G401 (cell line): Measurements from ENCODE around the gene NTN1. TPM values are rescaled to one million over a fixed set of nuclear protein-coding genes. Genes with fewer than 3 reads are reported as not detected.

Source experiments
- DNase-seq: peaks from one replicate; pipeline ENCODE4 v3.0.0-alpha.2; 2015; ENCODE audit warnings: low spot score
- in situ Hi-C: cut with HindIII; loops from 2 replicates; pipeline ENCODE4 v1.10.0; 2016; ENCODE audit warnings: low sequenced_read_pairs, mixed read lengths
- total RNA-seq: library from RNA; depleted of rRNA; stranded (reverse); fragments of >200 nt; shearing (Covaris generic); gene quantifications from 2 replicates; pipeline ENCODE4 v1.2.3, GENCODE V29; 2014

NTN1 gene
- total RNA-seq, 1 experiment from 2014 or later: not detected

DNA sequence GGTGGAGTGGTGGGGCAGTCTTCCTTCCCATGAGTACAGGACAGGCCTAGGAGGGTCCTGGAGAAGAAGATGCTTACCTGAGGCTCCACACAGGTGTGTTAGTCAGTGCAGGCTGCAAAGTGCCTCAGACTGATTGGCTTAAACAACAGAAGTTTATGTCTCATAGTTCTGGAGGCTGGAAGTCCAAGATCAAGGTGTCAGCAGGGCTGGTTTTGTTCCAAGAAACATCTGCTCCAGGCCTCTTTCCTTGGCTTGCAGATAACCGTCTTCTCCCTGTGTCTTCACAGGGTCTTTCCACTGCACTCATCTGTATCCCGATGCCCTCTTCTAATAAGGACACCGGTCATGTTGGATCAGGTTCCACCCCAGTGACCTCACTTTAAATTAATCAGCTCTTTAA lies 153.0 kb downstream of the NTN1 start:
- in situ Hi-C loops: no loop called here
- no peak for DNase-seq

- in situ Hi-C loops: no loop called here
- no peak for DNase-seq
Observed at GRCh38 chr17:9174779-9175574, 153.7 kb downstream of the NTN1 start.

DNA sequence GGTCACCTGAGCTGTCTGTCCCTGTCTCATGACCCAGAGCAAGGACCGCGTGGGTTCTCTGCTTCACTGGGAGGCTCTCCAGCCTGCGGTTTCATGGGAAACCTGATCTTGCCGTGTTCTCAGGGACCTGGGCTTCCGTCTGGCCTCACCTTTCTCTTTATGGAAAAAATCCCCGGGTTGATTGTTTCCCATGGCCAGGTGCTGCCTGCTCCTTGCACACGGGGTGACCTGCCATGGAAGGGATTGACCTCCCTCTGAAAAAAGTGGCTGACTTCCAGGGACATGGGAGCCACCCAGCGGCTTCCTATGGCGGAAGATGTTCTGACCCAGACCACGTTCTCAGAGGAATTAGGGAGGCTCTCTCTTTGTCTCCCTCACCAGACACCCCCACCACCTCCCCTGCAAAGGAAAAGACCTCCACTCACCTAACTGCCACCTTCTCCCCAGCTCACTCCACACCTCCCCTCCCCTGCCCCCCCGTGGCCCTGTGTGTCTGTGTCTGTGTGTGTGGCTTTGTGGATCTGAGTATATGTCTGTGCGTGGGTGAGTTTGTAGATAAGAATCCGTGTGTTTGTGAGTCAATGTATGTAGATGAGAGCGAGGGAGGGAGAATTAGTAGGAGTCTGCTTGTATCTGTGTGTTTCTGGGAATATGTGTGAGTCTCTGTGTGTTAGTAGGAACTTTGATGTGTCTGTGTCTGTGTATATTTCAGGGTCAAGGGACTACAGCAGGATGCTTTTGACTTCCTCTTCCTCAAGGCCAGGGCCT lies 154.6 kb downstream of the NTN1 start:
- DNase-seq: no peak
- in situ Hi-C loops: no loop called here

GRCh38 chr17:9177212-9177611 lies 155.9 kb downstream of the NTN1 start:
- in situ Hi-C loops: no loop called here

DNA sequence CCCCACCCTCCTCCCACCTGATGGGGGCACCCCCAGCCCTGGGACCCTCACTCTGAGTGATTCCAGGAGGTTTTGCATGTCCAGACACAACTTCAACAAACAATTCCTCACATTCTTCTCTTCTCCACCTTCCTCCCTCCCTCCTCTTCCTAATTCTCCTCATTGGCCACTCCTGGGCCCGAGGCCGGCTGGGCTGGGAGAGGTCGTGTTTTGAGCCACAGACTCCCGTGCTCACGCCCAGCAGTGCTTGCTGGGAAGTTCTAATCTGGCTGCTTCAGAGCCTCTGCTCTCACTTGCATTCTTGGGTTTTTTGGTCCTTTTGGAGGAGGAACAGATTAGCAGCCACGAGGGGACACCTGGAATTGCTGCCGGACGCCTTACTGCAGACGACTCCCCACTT lies 157.0 kb downstream of the NTN1 start:
- in situ Hi-C loops: no loop called here

More at GRCh38 chr17:9177212-9177611, 155.9 kb downstream of the NTN1 start:
- DNase-seq: no peak

DNA sequence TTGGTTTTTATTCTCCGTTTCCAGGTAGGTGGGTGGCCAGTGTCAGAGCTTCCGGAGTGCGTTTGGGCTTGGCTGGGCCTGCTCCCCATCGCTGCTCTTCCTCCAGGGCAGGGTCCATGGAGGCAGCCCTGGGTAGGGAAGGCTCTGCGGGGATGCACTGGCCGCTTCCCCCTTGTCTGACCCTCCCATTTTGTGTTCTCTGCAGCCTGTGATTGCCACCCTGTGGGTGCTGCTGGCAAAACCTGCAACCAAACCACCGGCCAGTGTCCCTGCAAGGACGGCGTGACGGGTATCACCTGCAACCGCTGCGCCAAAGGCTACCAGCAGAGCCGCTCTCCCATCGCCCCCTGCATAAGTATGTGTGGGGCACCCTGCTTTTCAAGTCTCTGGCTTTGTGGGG lies 158.3 kb downstream of the NTN1 start:
- no peak for DNase-seq
- in situ Hi-C loops: no loop called here

More for the DNA sequence above, 157.0 kb downstream of the NTN1 start:
- no peak for DNase-seq

GRCh38 chr17:9181640-9182039 lies 160.3 kb downstream of the NTN1 start:
- in situ Hi-C loops: no loop called here
- DNase-seq: no peak

DNA sequence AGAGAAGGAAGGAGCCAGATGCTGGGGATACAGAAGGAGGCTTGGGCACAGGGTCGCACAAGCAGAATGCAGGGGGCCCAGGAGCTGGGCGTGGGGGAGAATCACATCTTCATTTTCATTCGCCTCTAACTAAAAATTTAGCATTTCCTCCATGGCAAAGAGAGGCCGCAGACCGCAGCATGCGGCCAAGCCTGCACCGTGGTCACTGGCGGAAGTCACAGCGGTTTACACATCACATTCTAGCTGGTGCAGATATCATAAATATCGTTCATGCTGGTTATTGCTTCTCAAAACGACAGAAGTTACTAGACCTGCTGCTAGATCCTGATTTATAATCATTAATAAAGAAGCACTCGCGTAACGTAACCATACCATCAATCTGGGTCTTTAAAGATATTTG lies 162.0 kb downstream of the NTN1 start:
- in situ Hi-C loops: no loop called here

GRCh38 chr17:9185142-9185541 lies 163.8 kb downstream of the NTN1 start:
- in situ Hi-C loops: no loop called here

More for the DNA sequence above, 162.0 kb downstream of the NTN1 start:
- no peak for DNase-seq

DNA sequence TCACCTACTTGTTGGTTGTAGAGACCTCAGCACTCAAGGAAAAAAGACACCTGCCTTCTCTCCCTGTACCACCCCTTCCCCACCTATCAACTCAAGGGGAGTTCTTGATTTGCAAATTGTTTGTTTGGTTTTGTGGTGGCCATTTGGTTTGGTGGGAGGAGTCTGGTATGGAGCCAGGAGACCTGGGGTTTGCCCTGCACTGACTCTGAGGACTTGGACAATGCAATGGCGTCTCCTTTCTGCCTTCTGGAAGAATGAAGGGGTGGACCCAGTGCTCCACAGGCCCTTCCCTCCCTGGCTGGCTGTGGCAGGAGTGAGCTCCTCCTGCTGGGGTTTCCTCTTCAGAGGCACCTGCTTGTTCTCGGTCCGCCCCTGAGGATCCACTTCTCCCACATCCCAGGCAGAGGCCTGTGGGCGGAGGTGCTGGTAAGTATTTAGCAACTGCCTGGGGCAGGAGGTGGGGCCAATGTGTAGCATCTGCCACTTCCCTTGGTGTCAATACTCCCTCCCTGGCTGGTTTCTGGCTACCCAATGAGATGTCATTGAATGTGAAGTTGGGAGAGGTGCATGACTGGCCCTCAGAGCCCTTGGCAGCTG lies 164.5 kb downstream of the NTN1 start:
- no peak for DNase-seq
- in situ Hi-C loops: no loop called here

More at GRCh38 chr17:9185142-9185541, 163.8 kb downstream of the NTN1 start:
- DNase-seq: no peak

DNA sequence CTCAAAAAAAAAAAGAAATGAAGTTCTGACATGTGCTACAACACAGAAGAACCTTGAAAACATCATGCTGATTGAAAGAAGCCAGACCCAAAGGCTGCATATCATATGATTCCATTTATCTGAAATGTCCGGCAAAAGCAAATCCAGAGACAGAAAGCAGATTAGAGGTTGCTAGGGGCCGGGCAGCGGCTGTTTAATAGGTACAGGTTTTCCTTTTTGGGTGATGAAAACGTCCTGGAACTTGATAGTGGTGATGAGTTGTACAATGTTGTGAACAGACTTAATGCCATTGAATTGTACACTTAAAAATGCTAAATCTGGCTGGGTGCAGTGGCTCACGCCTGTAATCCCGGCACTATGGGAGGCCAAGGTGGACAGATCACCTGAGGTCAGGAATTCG lies 166.5 kb downstream of the NTN1 start:
- in situ Hi-C loops: no loop called here
- no peak for DNase-seq

DNA sequence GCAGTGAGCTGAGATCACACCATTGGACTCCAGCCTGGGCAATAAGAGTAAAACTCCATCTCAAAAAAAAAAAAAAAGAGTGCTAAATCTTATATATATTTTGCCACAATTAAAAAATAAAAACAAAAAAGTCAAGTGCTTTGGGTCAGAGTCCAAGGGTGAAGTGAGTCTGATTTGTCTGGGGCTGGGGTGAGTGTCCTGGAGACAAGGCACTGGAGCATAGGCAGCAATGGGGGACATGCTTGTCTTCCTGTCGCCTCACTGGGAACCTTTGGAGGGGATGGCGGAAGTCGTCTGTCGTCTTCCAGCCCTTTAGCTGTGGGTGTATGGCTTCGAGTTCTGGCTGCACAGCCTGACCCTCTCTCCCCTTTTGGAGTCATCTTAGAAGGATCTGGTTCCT lies 167.1 kb downstream of the NTN1 start:
- DNase-seq: no peak
- in situ Hi-C loops: no loop called here

- in situ Hi-C loops: no loop called here
- DNase-seq: no peak
Observed at GRCh38 chr17:9189870-9190269, 168.6 kb downstream of the NTN1 start.

DNA sequence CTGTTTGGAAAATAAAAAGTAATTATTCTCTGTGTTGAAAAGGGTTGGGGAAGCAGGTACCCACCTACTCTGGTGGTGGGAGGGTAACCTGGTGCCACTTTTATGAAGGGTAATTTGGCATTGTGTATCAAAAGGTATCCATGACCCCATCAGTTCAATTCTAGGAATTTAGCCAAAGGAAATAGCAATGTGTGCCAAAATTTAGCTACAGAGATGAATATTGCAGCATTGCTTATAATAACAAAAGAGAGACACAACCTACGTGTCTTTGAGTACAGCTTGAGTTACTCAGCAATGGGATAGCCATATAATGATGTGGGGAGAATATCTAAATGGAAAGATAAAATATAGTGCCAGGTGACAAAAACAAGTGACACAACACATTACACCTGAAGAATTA lies 170.7 kb downstream of the NTN1 start:
- in situ Hi-C loops: no loop called here
- DNase-seq: no peak

DNA sequence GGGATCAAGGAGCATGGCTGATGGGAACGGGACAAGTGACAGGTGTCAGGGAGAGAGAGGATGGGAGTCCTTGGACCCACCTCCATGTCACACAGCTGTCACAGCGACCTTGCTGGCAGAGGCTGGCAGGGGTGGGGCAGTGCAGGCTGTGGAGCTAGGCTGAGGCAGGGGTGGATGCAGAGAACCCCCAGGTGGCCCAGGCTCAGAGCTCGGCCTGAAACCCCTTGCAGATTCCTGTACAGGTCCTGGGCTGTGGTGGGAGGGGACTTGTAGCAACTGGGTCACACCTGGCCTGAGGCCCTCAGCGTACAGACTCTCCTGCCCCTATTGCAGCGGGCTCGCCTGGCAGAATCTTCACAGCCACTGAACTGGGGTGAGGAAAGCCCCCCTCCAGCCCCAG lies 174.1 kb downstream of the NTN1 start:
- DNase-seq: no peak

DNA sequence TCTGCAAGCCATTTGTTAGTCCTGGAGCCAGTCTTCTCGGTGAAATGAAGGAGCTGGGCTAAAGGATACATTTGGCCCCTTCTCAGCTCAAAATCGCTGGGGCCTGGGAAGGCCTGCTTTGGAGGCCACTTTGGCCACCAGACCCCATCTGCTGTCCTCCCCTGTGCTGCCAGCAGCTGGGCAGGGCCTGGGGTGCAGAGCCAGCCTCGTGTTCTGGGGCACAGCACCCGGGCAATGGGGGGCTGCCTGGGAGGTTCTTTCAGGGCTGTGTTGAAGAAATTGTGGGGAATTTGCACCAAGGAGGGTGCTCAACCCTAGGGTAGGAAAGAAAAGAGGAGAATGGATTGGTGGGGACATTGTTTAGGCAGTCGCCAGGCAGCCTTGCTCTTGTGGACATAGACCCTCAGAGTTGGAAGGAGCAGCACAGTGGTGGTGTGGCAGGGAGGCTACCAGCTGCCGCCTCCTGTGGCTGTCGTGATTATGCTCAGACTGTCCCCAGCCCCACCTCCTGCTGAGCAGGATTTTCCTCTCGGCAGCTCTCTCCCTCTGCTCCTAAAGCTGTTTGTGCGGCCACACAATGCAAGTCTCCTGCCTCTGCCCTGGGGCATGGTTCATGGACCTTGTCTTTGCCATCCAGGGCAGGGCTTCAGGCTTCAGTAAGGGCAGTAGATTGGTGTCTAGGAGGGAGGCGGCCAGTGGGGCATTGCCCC lies 174.8 kb downstream of the NTN1 start:
- DNase-seq: no peak
- in situ Hi-C loops: no loop called here

More for the DNA sequence above, 174.1 kb downstream of the NTN1 start:
- in situ Hi-C loops: no loop called here

DNA sequence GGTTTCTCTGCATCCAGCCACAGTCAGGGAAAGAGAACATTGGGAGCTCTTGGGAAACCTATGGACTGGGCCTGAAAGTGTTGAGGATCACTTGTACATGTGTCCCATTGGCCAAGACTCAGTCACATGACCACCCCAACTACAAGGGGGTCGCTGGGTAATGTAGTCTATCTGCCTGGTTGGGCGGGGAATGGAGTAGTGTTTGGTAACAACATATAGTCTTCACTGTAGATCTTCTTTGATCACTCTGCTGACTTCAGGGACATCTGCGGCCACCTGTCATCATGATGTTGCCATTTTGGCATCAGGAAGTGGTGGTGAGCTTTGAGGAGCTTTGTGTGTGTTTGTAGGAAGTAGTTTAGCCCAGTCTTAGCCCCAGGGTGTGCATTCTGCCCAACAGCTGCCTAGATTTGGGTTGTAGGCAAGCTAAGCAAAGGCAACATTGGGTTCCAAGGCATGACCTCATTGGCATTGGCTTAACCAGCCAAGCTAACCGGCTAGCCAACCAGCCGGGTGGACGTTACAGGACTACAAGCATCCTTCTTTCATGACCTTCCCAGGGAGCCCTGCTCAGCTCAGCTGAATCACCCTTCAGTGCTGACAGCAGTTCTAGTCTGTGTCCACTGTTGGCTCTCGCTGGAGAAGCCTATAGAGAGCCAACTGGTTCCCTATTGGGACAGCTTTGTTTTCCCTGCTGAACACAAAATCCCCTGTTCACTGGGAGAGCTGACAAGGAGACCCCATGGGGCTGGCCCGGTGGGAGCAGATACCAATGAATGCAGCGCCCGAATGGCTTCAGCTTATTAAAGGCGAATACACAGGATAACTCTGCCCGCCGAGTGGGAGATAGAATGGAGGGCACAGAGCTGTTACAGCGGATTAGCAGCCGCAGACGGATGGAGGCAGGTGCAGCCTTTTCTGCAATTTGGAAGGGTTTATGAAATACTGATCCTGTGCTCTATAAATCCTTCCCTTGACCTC lies 178.6 kb downstream of the NTN1 start:
- in situ Hi-C loops: no loop called here
- no peak for DNase-seq

DNA sequence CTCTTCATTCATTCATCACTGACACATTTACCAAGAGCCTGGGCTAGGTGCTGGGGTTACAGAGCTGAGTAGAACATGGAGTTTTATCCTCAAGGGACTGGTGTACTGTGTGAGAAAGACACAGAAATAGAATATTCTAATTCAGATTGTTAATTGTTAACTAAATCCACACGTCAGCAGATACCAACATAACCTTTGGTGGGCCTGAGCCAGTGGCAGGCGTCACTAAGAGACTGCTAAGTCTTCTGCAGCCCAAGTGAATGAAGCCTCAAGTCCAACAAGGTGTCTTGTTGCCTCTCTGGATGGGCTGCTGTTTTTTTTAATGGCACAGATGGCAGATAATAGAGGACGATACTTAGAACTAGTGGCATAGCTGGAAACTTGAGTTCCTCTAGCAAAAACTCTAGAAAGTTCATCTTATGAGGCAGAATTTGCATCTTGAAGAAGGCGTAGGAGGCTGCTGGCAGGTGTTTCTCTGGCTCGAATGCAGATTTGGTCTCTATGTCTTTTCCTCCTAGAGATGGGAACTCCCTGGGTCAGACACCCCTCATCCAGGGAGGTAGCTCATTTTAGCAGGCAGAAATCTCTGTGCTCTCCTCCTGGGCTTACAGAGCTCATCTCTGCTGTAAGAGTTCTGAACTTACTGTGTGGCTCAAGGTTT lies 179.5 kb downstream of the NTN1 start:
- DNase-seq: no peak
- in situ Hi-C loops: no loop called here
